Measurements from ENCODE around the gene NEK4.

GRCh38 chr3:52773361-52774065, 2.8 kb upstream of the NEK4 start:
- TF ChIP-seq POLR2A (IDR thresholded peaks at IDR 0.05; ENCODE audit: borderline replicate concordance, extremely low read depth, insufficient read depth, insufficient read length), result no peak
- TF ChIP-seq, protein P1, sequence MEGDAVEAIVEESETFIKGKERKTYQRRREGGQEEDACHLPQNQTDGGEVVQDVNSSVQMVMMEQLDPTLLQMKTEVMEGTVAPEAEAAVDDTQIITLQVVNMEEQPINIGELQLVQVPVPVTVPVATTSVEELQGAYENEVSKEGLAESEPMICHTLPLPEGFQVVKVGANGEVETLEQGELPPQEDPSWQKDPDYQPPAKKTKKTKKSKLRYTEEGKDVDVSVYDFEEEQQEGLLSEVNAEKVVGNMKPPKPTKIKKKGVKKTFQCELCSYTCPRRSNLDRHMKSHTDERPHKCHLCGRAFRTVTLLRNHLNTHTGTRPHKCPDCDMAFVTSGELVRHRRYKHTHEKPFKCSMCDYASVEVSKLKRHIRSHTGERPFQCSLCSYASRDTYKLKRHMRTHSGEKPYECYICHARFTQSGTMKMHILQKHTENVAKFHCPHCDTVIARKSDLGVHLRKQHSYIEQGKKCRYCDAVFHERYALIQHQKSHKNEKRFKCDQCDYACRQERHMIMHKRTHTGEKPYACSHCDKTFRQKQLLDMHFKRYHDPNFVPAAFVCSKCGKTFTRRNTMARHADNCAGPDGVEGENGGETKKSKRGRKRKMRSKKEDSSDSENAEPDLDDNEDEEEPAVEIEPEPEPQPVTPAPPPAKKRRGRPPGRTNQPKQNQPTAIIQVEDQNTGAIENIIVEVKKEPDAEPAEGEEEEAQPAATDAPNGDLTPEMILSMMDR (IDR thresholded peaks at IDR 0.05 in 2 of 3, conservative IDR thresholded peaks at IDR 0.05 in 1 of 3; ENCODE audit: borderline replicate concordance in 1 of 3, insufficient read depth in 1 of 3, low read depth in 2 of 3, low read length in 2 of 3), result no peak
- TF ChIP-seq YY1 (IDR thresholded peaks at IDR 0.05; ENCODE audit: extremely low read depth, insufficient replicate concordance, low read depth, low read length), result no peak
- no peak for TF ChIP-seq RAD21 (IDR thresholded peaks at IDR 0.05; ENCODE audit: low read depth)
- no peak for TF ChIP-seq ZFX (IDR thresholded peaks at IDR 0.05)
- no peak for TF ChIP-seq EZH2phosphoT487 (IDR thresholded peaks at IDR 0.05; ENCODE audit: borderline replicate concordance)
